Ecto neural progenitor cell (in vitro differentiated cells): Measurements from ENCODE around the gene SPINK9.
"Not testable (repeated sequence)": the region's sequence is repeated elsewhere in the genome, so short reads cannot be mapped to it uniquely, and the experiment has no call there.

Experiments used
- DNase-seq: peaks from one replicate; pipeline ENCODE4 v3.0.0-alpha.2; 2018; ENCODE audit warnings: low spot score

The SPINK9 gene

DNA sequence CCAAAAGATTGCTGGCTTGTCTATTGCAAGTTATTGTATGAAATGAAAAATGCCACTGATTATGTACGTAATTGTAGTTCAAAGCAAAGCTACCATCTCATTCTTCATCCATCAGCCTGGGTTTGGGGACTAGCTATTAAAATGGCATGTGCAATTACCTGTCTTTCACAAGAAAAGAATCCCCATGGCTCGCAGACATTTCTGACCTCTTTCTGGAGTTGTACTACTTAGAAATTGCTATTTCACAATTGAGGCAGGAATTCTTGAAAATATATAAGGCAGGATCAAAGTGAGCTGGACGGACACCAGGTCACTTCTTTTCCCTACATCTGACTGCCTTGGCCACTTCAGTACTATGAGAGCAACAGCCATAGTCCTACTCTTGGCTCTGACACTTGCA, at the start of gene SPINK9:
Gene SPINK9, plus strand, starts transcription at position 301 of the 400 bp plus-strand sequence. Its CDS starts 55 bp downstream, at position 356.
- DNase-seq, result no peak

DNA sequence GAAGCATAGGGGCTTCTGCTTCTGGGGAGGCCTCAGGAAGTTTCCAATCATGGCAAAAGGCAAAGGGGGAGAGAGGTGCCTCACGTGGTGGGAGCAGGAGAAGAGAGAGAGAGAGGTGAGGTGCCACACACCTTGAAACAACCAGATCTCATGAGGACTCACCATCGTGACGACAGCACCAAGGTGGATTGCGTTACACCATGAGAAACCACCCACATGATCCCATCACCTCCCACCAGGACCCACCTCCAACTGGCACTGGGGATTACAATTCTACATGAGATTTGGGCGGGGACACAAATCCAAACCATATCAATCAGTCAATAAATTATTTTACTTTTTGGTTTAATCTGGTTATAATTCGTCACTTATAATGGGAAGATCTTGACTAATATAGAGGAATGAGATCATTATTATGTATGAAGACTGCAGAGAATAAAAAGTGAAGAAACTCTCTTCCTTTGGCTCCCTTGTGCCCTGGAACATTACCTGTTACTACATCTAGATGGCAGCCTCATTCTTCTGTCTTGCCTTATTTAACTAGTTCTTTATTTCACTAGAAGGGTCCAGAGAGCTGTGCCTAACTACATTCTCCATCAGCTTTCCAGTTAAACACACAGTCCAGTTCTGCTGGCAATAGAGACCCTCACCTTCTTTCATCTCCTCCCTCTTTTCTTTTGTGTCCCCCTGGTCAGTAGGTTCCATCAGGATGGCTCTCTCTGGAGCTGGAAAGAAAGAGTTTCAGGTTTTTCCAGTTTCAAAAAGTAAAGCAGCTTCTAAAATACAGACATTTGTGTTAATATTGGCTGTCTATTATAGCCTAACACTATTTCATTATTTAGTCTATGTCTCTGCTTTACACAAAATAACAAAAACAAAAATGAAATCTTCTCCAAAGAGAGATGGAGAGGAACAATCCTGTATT, 44.8 kb upstream of the SPINK9 start:
- DNase-seq, result no peak

DNA sequence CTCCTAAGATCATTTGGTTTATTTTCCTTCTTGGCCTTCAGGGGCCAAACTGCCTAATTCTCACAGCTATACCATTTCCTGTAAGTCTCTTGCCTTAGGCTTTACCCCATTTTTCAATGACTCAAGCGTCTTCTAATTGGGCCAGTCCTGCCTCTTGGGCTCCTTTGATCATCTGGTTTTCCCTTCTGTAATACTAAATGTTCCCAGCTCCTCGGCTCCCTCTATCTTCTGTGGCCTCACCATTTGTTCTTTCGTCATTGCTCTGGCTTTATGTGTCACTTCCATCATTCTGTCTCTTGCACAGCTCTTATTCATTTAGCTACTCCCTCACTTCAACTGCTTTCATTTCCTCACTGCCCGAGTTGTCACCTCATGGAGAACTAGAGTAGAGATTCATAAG, 37.6 kb upstream of the SPINK9 start:
- DNase-seq, result no peak

GRCh38 chr5:148306446-148306845, 28.9 kb upstream of the SPINK9 start:
- DNase-seq, result no peak

- no peak for DNase-seq
These were observed 26.3 kb upstream of the SPINK9 start for GRCh38 chr5:148309019-148309418.

GRCh38 chr5:148309746-148310145, 25.6 kb upstream of the SPINK9 start:
- no peak for DNase-seq

GRCh38 chr5:148311484-148311883, 23.9 kb upstream of the SPINK9 start:
- DNase-seq, result no peak

DNA sequence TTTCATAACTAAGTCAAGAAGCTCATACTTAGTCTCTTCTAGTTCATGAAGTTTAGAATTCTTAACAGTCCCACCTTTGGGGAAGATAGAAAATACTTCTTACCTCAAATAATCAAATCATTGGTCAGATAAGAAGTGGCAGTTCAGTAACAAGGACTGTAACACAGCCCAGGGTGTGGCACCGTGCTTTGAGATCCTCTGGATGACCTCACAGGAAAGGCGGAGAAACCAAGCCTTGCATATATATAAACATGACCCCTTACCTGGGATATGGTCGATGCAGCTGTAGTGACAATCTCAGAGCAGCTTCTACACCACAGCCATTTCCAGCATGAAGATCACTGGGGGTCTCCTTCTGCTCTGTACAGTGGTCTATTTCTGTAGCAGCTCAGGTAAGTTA, 23.2 kb upstream of the SPINK9 start, which contains the start of gene SPINK7:
Gene SPINK7, plus strand, starts transcription at position 271 of the 400 bp plus-strand sequence. Its CDS starts 61 bp downstream, at position 332.
- DNase-seq, result no peak

DNA sequence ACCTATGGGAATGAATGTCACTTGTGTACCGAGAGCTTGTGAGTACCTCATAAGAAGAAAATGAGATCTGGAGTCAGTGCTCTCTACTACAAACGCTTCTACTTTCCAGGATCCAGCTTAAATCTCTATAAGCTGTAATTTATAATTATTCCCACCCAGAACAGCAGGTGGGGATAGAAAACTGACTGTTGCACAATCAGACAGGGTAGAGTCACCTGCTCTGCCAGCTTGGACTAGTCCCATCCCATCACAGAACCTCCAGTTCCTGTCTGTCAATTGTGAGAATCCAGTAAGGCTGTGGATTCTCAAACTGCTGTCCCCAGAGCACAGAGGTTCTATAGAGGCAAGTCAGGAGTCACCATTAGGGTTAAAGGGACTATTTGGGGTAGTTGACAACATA, 21.2 kb upstream of the SPINK9 start:
- DNase-seq, result no peak

DNA sequence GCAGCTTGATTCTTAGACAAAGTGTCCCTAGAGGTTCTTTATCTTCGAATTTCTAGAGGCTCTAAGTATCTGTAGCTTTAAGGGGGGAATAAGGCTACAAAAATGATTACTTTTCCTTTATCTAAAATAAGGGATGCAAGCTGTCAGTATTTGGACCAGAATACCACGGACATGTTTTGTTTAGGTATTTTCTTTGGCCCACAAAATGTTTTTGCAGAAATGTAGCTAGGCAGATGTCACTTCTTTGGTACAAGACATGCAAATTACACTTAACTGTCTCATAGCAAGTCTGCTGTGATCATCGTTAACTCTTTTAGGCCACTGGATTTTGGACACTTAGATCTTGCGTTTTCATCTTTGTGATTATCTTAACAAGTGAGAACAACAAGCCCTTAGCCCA, 20.6 kb upstream of the SPINK9 start:
- no peak for DNase-seq

GRCh38 chr5:148320011-148320963, 15.1 kb upstream of the SPINK9 start:
- not testable (repeated sequence) for DNase-seq

DNA sequence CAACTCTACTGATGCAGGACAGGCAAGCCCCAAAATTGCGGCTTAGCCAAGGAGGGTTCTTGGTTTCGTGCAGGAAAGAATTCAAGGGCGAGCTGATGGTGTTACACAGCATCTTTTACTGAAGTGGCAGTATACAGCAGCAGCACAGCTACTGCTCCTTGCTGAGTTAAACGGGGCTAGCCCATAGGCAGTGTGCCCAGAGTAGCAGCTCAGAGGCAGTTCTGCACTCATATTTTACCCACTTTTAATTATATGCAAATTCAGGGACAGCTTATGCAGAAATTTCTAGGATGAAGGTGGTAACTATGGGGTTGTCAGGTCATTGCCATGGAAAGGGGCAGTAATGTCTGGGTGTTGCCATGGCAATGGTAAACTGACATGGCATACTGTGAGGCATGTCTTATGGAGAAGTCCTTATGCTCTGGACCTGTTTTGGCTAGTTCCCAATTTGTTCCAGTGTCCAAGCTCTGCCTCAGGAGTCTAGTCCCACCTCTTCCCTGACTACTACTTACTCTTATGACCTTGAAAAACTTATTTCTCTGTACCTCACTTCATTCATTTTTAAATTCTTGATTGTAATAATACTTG, 2.0 kb upstream of the SPINK9 start:
- no peak for DNase-seq

DNA sequence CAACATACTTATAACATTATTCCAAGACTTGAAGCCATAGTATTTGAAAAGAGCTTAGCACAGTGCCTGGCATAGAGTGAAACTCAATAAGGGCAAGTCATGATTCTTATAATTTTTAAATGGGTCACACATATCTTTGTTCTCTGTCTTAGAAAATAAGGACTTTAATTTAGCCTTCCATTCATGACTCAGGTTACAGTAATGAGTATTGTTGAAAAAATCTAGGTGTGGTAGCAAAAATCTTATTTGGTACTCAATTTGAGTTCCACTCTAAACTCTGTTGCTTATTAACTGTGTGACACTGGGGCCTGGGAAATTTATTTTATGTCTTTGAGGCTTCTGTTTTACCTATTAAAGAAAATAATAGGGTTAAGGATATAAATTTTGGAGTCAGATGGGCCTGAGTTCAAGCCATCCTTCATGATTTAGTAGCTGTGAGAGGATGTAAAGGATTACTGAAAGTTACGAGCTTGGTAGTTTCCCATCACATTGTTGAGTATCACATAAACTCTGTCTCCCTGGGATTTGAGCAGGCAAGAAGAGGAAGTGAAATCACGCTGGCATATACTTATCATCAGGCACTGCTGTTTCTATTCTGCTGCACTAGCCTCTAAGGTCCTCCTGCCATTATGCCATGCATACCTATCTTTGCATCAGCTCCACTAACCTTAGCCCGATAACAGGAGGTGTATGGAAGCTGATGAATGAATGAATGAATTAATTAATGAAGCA, 1.5 kb downstream of the SPINK9 start:
- no peak for DNase-seq

- no peak for DNase-seq
These were observed 7.1 kb downstream of the SPINK9 start for GRCh38 chr5:148342371-148343045.

DNA sequence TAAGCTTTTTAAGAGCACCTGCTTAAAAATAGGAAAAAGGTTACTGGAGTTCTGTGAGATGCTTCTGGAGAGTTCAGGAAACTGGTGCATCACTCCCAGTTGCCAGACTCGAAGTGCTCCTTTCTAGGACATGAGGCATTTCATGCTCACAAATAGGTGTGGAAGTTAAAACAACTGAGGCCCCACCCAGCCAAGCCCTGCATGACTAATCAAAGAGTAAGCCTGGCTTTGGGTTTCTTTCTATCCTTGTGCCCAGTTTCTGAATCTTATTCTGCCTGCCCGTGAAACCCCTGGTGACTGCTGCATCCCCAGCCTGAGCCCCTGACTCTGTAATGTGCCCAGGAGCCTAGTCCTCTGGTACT, 7.7 kb downstream of the SPINK9 start:
- no peak for DNase-seq

DNA sequence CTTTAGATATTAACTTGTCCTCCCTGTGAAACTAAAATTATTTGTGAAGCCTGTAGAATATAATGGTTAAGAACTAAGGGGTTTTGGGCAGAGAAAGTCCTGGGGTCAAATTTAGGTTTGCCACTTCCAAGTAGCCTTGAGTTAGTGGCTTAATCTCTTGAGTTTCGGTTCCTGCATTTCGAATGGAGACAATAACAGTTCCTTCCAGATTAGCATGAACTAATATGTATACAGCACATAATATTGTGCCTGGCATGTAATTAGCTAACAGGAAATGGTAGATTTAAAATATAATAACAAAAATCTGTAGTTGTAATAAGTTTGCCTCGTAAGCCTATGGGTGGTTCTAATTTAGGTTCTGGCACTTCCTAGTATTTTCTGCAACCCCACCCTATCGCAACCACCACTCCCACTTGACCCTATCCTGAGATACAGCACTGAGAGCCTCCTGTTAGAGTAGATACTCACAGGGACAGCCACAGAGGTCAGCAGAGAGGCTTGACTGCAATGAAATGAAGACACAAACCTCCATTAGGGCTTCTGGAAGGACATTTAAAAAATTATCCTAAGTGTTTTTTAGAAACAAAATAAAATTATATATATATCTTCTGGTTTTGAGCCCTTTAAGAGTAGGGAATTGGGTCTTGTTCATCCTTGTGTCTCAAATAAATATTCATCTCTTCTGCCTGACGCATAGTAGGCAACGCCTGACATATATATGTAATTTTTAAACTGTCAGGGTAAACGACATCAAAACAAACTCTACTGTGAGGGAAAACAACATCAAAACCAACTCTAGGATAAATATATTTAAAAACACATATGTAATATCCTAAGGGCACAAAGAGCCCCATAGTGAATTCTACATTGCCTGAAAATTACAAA, 8.5 kb downstream of the SPINK9 start:
- no peak for DNase-seq

DNA sequence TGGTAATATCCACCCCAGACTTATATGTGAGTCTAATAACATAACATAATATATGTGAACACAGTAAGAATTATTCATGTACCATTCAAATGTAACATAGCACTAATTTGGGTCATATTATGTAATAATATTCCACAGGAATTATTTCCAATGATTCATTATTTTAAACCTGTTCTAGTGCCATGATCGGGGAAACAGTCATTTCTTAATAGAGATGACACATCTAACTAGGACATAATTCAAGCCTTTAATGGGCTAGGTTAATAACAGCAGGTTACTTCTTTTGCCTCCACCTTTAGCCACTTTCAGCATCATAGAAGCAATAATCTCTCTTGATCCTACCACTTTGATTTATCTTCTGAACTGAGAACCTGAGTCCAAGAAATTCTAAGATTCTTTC, 12.3 kb downstream of the SPINK9 start:
- no peak for DNase-seq

GRCh38 chr5:148352696-148353095, 17.3 kb downstream of the SPINK9 start:
- DNase-seq, result no peak

DNA sequence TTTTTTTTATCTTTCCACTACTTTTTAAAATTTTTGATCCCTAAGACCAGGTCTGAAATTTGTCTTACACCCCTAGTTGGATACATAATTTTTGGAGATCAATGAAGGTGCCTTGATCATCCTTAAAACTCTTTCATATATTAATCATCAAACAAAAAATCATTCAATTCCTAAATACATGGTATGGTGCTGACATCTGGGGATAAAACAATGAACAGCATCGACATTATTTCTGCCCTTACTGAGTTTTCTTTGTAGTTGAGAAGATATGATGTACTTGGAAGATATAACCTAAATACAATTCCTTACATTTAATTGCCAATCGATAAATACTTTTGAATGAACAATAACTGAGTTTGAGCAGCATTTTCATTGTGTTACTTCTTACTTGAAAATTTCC, 18.3 kb downstream of the SPINK9 start:
- no peak for DNase-seq

GRCh38 chr5:148364343-148364742, 29.0 kb downstream of the SPINK9 start:
- no peak for DNase-seq
